ENCODE data around the gene SPPL3.

DNA sequence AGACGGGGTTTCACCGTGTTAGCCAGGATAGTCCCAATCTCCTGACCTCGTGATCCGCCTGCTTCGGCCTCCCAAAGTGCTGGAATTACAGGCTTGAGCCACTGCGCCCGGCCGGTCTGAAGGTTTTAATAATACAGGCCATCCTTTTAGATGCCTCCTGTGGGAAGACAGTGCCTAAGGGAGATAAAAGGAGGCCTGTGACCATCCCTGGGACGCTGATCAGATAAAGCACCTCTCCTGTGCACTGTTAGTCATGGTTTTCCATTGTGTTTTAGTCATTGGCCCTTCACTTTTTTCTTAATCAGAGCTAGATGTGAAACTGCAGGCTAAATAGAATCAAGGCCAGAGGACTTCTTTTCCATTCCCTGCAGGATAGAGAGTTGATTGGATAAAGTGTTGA, 186.1 kb downstream of the SPPL3 start:
- TF ChIP-seq, protein P1, sequence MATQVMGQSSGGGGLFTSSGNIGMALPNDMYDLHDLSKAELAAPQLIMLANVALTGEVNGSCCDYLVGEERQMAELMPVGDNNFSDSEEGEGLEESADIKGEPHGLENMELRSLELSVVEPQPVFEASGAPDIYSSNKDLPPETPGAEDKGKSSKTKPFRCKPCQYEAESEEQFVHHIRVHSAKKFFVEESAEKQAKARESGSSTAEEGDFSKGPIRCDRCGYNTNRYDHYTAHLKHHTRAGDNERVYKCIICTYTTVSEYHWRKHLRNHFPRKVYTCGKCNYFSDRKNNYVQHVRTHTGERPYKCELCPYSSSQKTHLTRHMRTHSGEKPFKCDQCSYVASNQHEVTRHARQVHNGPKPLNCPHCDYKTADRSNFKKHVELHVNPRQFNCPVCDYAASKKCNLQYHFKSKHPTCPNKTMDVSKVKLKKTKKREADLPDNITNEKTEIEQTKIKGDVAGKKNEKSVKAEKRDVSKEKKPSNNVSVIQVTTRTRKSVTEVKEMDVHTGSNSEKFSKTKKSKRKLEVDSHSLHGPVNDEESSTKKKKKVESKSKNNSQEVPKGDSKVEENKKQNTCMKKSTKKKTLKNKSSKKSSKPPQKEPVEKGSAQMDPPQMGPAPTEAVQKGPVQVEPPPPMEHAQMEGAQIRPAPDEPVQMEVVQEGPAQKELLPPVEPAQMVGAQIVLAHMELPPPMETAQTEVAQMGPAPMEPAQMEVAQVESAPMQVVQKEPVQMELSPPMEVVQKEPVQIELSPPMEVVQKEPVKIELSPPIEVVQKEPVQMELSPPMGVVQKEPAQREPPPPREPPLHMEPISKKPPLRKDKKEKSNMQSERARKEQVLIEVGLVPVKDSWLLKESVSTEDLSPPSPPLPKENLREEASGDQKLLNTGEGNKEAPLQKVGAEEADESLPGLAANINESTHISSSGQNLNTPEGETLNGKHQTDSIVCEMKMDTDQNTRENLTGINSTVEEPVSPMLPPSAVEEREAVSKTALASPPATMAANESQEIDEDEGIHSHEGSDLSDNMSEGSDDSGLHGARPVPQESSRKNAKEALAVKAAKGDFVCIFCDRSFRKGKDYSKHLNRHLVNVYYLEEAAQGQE (IDR thresholded peaks at IDR 0.05; ENCODE audit: insufficient read depth in 1 of 2, low read depth in 2 of 2, low read length in 2 of 2) = no peak
- TF ChIP-seq TAF1 (IDR thresholded peaks at IDR 0.05; ENCODE audit: borderline replicate concordance, insufficient read depth, low read length) (no peak), POLR2AphosphoS5 (IDR thresholded peaks at IDR 0.05; ENCODE audit: low read depth, low read length) (no peak), SIN3A (IDR thresholded peaks at IDR 0.05; ENCODE audit: borderline replicate concordance, insufficient read depth, low read length) (no peak)

All from PFSK-1 (cell line).